NCI-H748 (cell line): Measurements from ENCODE around the gene SLAMF1.
"Not testable (repeated sequence)": the region's sequence is repeated elsewhere in the genome, so short reads cannot be mapped to it uniquely, and the experiment has no call there.

Experiments
- DNase-seq: peaks from one replicate; lab custom pipeline; 2025; ENCODE audit not compliant: unreplicated experiment; lab: John Stamatoyannopoulos, UW

Gene SLAMF1

GRCh38 chr1:160640359-160641123 is 6.3 kb downstream of the SLAMF1 start:
- no peak for DNase-seq

GRCh38 chr1:160639652-160640051 is 7.2 kb downstream of the SLAMF1 start:
- DNase-seq, result no peak

- no peak for DNase-seq
Observed at GRCh38 chr1:160638926-160639325, 7.9 kb downstream of the SLAMF1 start.

GRCh38 chr1:160638540-160638857 is 8.3 kb downstream of the SLAMF1 start:
- no peak for DNase-seq

GRCh38 chr1:160637821-160638539 is 8.9 kb downstream of the SLAMF1 start:
- no peak for DNase-seq

GRCh38 chr1:160637065-160637464 is 9.8 kb downstream of the SLAMF1 start:
- DNase-seq, result no peak

GRCh38 chr1:160636547-160636946 is 10.3 kb downstream of the SLAMF1 start:
- DNase-seq, result no peak

GRCh38 chr1:160636076-160636475 is 10.8 kb downstream of the SLAMF1 start:
- no peak for DNase-seq

- DNase-seq, result no peak
Observed at GRCh38 chr1:160634543-160635491, 12.0 kb downstream of the SLAMF1 start.

- DNase-seq, result no peak
Observed at GRCh38 chr1:160633330-160633903, 13.4 kb downstream of the SLAMF1 start.

- DNase-seq, result no peak
Observed at GRCh38 chr1:160631983-160632625, 14.7 kb downstream of the SLAMF1 start.

- DNase-seq, result no peak
Observed at GRCh38 chr1:160630523-160631451, 16.1 kb downstream of the SLAMF1 start.

- DNase-seq, result no peak
Observed at GRCh38 chr1:160629286-160630210, 17.3 kb downstream of the SLAMF1 start.

GRCh38 chr1:160628799-160629263 is 18.0 kb downstream of the SLAMF1 start:
- DNase-seq, result no peak

GRCh38 chr1:160627677-160628289 is 19.1 kb downstream of the SLAMF1 start:
- not testable (repeated sequence) for DNase-seq

GRCh38 chr1:160626509-160627342 is 20.1 kb downstream of the SLAMF1 start:
- DNase-seq, result no peak
